HEK293 (cell line): ENCODE data around the gene OR10J1.

Source experiments
- SALL2 ChIP-seq: fragments of 450-650 bp; formaldehyde crosslinking; IDR thresholded peaks from 2 replicates; pipeline ENCODE4 v1.5.0; 2017; ENCODE audit warnings: missing biosample characterization, mild to moderate bottlenecking, missing genetic modification characterization, borderline replicate concordance
- ZFP3 ChIP-seq: fragments of 450-650 bp; formaldehyde crosslinking; IDR thresholded peaks from 2 replicates; pipeline ENCODE4 v1.5.1; 2016; ENCODE audit warnings: low read depth, missing biosample characterization, missing genetic modification characterization
- ZNF311 ChIP-seq: fragments of 450-650 bp; formaldehyde crosslinking; IDR thresholded peaks from 2 replicates; pipeline ENCODE4 v1.5.1; 2017; ENCODE audit warnings: missing biosample characterization, missing genetic modification characterization, borderline replicate concordance
- ZNF350 ChIP-seq: fragments of 450-650 bp; formaldehyde crosslinking; IDR thresholded peaks from 2 replicates; pipeline ENCODE4 v1.5.0; 2017; ENCODE audit warnings: missing biosample characterization, mild to moderate bottlenecking, missing genetic modification characterization
- TF ChIP-seq, protein P1 (sequence below): fragments of 450-650 bp; formaldehyde crosslinking; IDR thresholded peaks from 2 replicates; pipeline ENCODE4 v1.5.1; 2016; ENCODE audit warnings: missing biosample characterization, missing genetic modification characterization
- TF ChIP-seq, protein P2 (sequence below): fragments of 450-650 bp; formaldehyde crosslinking; IDR thresholded peaks from 2 replicates; pipeline ENCODE4 v1.5.1; 2016; ENCODE audit warnings: missing biosample characterization, missing genetic modification characterization

DNA sequence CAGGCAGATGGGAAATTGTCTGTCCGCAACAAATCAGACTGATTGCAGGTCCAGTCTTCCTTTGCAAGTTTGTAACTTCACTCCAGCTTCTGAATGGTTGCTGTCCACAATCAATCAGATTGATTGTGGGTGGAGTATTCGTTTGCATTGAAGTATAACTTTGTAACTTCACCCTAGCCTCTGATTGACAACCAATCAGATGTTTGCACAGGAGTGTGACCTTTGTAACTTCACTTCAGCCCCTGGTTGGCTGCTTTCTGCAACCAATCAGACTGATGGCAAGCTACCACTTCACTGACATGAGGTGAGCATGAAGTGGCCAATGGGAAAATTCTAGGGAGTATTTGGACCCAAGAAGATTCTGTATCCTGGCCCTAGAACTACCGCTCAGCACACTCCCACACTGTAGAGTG is 25.7 kb downstream of the OR10J1 start:
- no peak for TF ChIP-seq ZNF350 (tag by site-specific recombination)
- TF ChIP-seq, protein P1, sequence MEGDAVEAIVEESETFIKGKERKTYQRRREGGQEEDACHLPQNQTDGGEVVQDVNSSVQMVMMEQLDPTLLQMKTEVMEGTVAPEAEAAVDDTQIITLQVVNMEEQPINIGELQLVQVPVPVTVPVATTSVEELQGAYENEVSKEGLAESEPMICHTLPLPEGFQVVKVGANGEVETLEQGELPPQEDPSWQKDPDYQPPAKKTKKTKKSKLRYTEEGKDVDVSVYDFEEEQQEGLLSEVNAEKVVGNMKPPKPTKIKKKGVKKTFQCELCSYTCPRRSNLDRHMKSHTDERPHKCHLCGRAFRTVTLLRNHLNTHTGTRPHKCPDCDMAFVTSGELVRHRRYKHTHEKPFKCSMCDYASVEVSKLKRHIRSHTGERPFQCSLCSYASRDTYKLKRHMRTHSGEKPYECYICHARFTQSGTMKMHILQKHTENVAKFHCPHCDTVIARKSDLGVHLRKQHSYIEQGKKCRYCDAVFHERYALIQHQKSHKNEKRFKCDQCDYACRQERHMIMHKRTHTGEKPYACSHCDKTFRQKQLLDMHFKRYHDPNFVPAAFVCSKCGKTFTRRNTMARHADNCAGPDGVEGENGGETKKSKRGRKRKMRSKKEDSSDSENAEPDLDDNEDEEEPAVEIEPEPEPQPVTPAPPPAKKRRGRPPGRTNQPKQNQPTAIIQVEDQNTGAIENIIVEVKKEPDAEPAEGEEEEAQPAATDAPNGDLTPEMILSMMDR (tag by site-specific recombination): no peak
- TF ChIP-seq ZNF311: no peak
- no peak for TF ChIP-seq ZFP3 (tag by site-specific recombination)
- TF ChIP-seq SALL2: no peak
- TF ChIP-seq, protein P2, sequence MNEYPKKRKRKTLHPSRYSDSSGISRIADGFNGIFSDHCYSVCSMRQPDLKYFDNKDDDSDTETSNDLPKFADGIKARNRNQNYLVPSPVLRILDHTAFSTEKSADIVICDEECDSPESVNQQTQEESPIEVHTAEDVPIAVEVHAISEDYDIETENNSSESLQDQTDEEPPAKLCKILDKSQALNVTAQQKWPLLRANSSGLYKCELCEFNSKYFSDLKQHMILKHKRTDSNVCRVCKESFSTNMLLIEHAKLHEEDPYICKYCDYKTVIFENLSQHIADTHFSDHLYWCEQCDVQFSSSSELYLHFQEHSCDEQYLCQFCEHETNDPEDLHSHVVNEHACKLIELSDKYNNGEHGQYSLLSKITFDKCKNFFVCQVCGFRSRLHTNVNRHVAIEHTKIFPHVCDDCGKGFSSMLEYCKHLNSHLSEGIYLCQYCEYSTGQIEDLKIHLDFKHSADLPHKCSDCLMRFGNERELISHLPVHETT (tag by site-specific recombination): no peak
